WTC11 (cell line): Measurements from ENCODE around the gene FGFR1OP2. TPM values are rescaled to one million over a fixed set of nuclear protein-coding genes. Genes with fewer than 3 reads are reported as not detected.

Source experiments
- ATAC-seq: fragments of 200-7000 bp; cut with Tn5 transposase; 2 replicates; pipeline ENCODE4 v1.10.0; 2021; ENCODE audit warnings: mild to moderate bottlenecking, moderate library complexity
- CTCF ChIA-PET: fragments of 300-600 bp; sonication (Branson Sonifier 250); formaldehyde crosslinking; loops from one replicate; lab custom pipeline; 2021; ENCODE audit warnings: antibody characterized with exemption; lab: Charles Lee
- POLR2A ChIA-PET: fragments of 350-600 bp; sonication (Branson Sonifier 250); formaldehyde crosslinking; loops from one replicate; lab custom pipeline; 2021; ENCODE audit warnings: antibody characterized with exemption; lab: Charles Lee
- DNase-seq: peaks from one replicate; pipeline ENCODE4 v3.0.0; 2021; ENCODE audit warnings: low spot score
- H3K27ac Mint-ChIP-seq: 2 replicates; pipeline ENCODE4 v1.8.0; 2021; ENCODE audit warnings: mixed read lengths
- H3K27me3 Mint-ChIP-seq: 2 replicates; pipeline ENCODE4 v1.8.0; 2021; ENCODE audit warnings: low read depth, mild to moderate bottlenecking, moderate library complexity, mixed read lengths
- H3K36me3 Mint-ChIP-seq: 2 replicates; pipeline ENCODE4 v1.8.0; 2021; ENCODE audit warnings: mixed read lengths
- H3K4me1 Mint-ChIP-seq: 2 replicates; pipeline ENCODE4 v1.8.0; 2022; ENCODE audit warnings: mixed read lengths
- H3K4me3 Mint-ChIP-seq: 2 replicates; pipeline ENCODE4 v1.8.0; 2021; ENCODE audit warnings: mild to moderate bottlenecking, moderate library complexity, mixed read lengths
- H3K9me3 Mint-ChIP-seq: 2 replicates; pipeline ENCODE4 v1.8.0; 2021; ENCODE audit warnings: mixed read lengths
- AR ChIP-seq: fragments of 250-450 bp; sonication (Bioruptor Pico); IDR thresholded peaks from 2 replicates; pipeline ENCODE4 v1.9.0; 2021; ENCODE audit warnings: mild to moderate bottlenecking
- ARID4B ChIP-seq: sonication (generic); formaldehyde crosslinking; IDR thresholded peaks from 2 replicates; pipeline ENCODE4 v1.8.0; 2023; ENCODE audit warnings: missing genetic modification reagents, mild to moderate bottlenecking, borderline replicate concordance
- ATF1 ChIP-seq: sonication (generic); formaldehyde crosslinking; IDR thresholded peaks from 2 replicates; pipeline ENCODE4 v1.8.1; 2023; ENCODE audit warnings: mild to moderate bottlenecking, moderate library complexity, missing genetic modification reagents
- CDX4 ChIP-seq: fragments of 250-450 bp; sonication (Bioruptor Pico); IDR thresholded peaks from 2 replicates; pipeline ENCODE4 v1.9.0; 2021; ENCODE audit warnings: moderate library complexity, mild to moderate bottlenecking, inconsistent platforms, borderline replicate concordance
- E2F4 ChIP-seq: sonication (generic); formaldehyde crosslinking; IDR thresholded peaks from 2 replicates; pipeline ENCODE4 v1.8.1; 2022; ENCODE audit warnings: low read depth, mild to moderate bottlenecking, moderate library complexity, missing genetic modification reagents, borderline replicate concordance
- E2F5 ChIP-seq: sonication (generic); formaldehyde crosslinking; IDR thresholded peaks from 2 replicates; pipeline ENCODE4 v1.8.1; 2022; ENCODE audit warnings: mild to moderate bottlenecking, moderate library complexity, missing genetic modification reagents
- ESRRA ChIP-seq: sonication (generic); formaldehyde crosslinking; IDR thresholded peaks from 2 replicates; pipeline ENCODE4 v1.8.1; 2022; ENCODE audit warnings: mild to moderate bottlenecking, missing genetic modification reagents, borderline replicate concordance
- GTF2I ChIP-seq: fragments of 250-450 bp; sonication (Bioruptor Pico); conservative IDR thresholded peaks from 2 replicates; pipeline ENCODE4 v1.4.0; 2021; ENCODE audit warnings: mild to moderate bottlenecking
- IRF2 ChIP-seq: sonication (generic); formaldehyde crosslinking; IDR thresholded peaks from 2 replicates; pipeline ENCODE4 v1.8.0; 2022; ENCODE audit warnings: low read depth, missing genetic modification reagents, borderline replicate concordance
- MAX ChIP-seq: sonication (generic); formaldehyde crosslinking; IDR thresholded peaks from 2 replicates; pipeline ENCODE4 v1.8.0; 2022; ENCODE audit warnings: mild to moderate bottlenecking, missing genetic modification reagents
- MXD4 ChIP-seq: fragments of 250-450 bp; sonication (Bioruptor Pico); IDR thresholded peaks from 2 replicates; pipeline ENCODE4 v1.8.0; 2021; ENCODE audit warnings: mild to moderate bottlenecking, moderate library complexity, borderline replicate concordance
- NR3C1 ChIP-seq: sonication (generic); formaldehyde crosslinking; conservative IDR thresholded peaks from 2 replicates; pipeline ENCODE4 v1.8.1; 2023; ENCODE audit warnings: low read depth, mild to moderate bottlenecking, missing genetic modification reagents
- OVOL2 ChIP-seq: fragments of 250-450 bp; sonication (Bioruptor Pico); IDR thresholded peaks from 2 replicates; pipeline ENCODE4 v1.9.0; 2021; ENCODE audit warnings: mild to moderate bottlenecking, borderline replicate concordance
- RELA ChIP-seq: sonication (generic); formaldehyde crosslinking; IDR thresholded peaks from 2 replicates; pipeline ENCODE4 v1.8.1; 2022; ENCODE audit warnings: missing genetic modification reagents, mild to moderate bottlenecking, borderline replicate concordance
- TEAD4 ChIP-seq: sonication (generic); formaldehyde crosslinking; IDR thresholded peaks from 2 replicates; pipeline ENCODE4 v1.8.0; 2022; ENCODE audit warnings: mild to moderate bottlenecking, missing genetic modification reagents
- ZNF219 ChIP-seq: sonication (generic); formaldehyde crosslinking; IDR thresholded peaks from 2 replicates; pipeline ENCODE4 v1.8.0; 2023; ENCODE audit warnings: missing genetic modification reagents, mild to moderate bottlenecking, borderline replicate concordance
- total RNA-seq: library from RNA; stranded (reverse); gene quantifications from 3 replicates; pipeline ENCODE4 v1.2.3, GENCODE V29; 2021

The FGFR1OP2 gene
- total RNA-seq, 1 experiment from 2014 or later: 28.9 TPM

- no peak for TF ChIP-seq NR3C1 (CRISPR knock-in tag)
Measured at GRCh38 chr12:26935636-26936378, 2.5 kb upstream of the FGFR1OP2 start (continued).

- ChIA-PET CTCF (interaction anchor here (0.6 to 1.2 kb wide), 2 partner anchors 16 to 79 kb away, joined by 3 to 4 read pairs; no protein-coding TSS in a partner anchor), POLR2A (no interaction called here)
- peak overlapping the region; percentile 98 for H3K4me3 Mint-ChIP-seq
- ATAC-seq: no peak
- no peak for DNase-seq
- no peaks in the 10 kb centered on the region for H3K27me3 Mint-ChIP-seq
- H3K27ac Mint-ChIP-seq: peak overlapping the region; percentile 43; the same call in 1 of the 2 replicates
- TF ChIP-seq MXD4 (CRISPR knock-in tag) (no peak), CDX4 (CRISPR knock-in tag) (no peak), RELA (no peak), GTF2I (CRISPR knock-in tag) (no peak), E2F4 (CRISPR knock-in tag) (no peak)
- H3K9me3 Mint-ChIP-seq: no peaks in the 10 kb centered on the region
- peaks cover 15% of the 10 kb centered on the region for H3K36me3 Mint-ChIP-seq
- H3K4me1 Mint-ChIP-seq: peaks cover 19% of the 10 kb centered on the region
Measured at GRCh38 chr12:26936559-26937442, 1.5 kb upstream of the FGFR1OP2 start.

- ChIA-PET CTCF (interaction anchor here (0.6 kb wide), 1 partner anchor 15 kb away, joined by 4 read pairs; no protein-coding TSS in a partner anchor), POLR2A (no interaction called here)
- ATAC-seq (no peak), DNase-seq (no peak)
- Mint-ChIP-seq H3K27me3 (no peaks in the 10 kb centered on the region), H3K4me3 (peak overlapping the region; percentile 98), H3K9me3 (no peaks in the 10 kb centered on the region), H3K27ac (peak overlapping the region; percentile 98), H3K4me1 (peaks cover 19% of the 10 kb centered on the region), H3K36me3 (peaks cover 15% of the 10 kb centered on the region)
- TF ChIP-seq ESRRA (CRISPR knock-in tag) (no peak), ATF1 (no peak), MAX (CRISPR knock-in tag) (0 out of 2 replicates have a peak, but pooled peaks have one; percentile 38), AR (CRISPR knock-in tag) (no peak)
Measured at GRCh38 chr12:26937443-26937862, 817 bp upstream of the FGFR1OP2 start.

GRCh38 chr12:26938701-26939062 lies 412 bp downstream of the FGFR1OP2 start:
- peaks cover 24% of the 10 kb centered on the region for H3K4me1 Mint-ChIP-seq
- H3K27ac Mint-ChIP-seq: peak overlapping the region; percentile 98
- peaks cover 8% of the 10 kb centered on the region for H3K36me3 Mint-ChIP-seq
- ATAC-seq (peak; percentile 11), DNase-seq (no peak)
- ChIA-PET CTCF (interaction anchor here (1.2 kb wide), 1 partner anchor 75 kb away, joined by 5 read pairs; the partner anchor contains the start of gene TM7SF3), POLR2A (no interaction called here)
- no peaks in the 10 kb centered on the region for H3K9me3 Mint-ChIP-seq
- H3K4me3 Mint-ChIP-seq: peak overlapping the region; percentile 98
- H3K27me3 Mint-ChIP-seq: no peaks in the 10 kb centered on the region
- no peak; the same call in 1 of the 2 replicates for TF ChIP-seq ARID4B (CRISPR knock-in tag)
- TF ChIP-seq IRF2 (CRISPR knock-in tag): no peak
- TF ChIP-seq OVOL2 (CRISPR knock-in tag): no peak
- TF ChIP-seq MXD4 (CRISPR knock-in tag): no peak
- TF ChIP-seq E2F5 (CRISPR knock-in tag): 0 out of 2 replicates have a peak, but pooled peaks have one; percentile 6
- no peak for TF ChIP-seq TEAD4 (CRISPR knock-in tag)
- 0 out of 2 replicates have a peak, but pooled peaks have one; percentile 1 for TF ChIP-seq ZNF219 (CRISPR knock-in tag)
